Spleen (tissue), 7 donors: ENCODE data around the gene MACROD2.

Experiments used
- POLR2AphosphoS5 ChIP-seq, 3 donors: sonication (generic); formaldehyde crosslinking; IDR thresholded peaks; one replicate each; pipeline ENCODE4 v1.5.1; 2017; ENCODE audit warnings: antibody characterized with exemption in 3 of 3
- TF ChIP-seq, protein P1 (sequence below), 11 experiments: fragments of 200-600 bp in 7 of 11; fragments of 450-650 bp in 4 of 11; sonication (generic) in 4 of 11; IDR thresholded peaks in 8 of 11; conservative IDR thresholded peaks in 3 of 11; 1 replicate in 7 of 11; 2 replicates in 4 of 11; pipeline versions ENCODE4 v1.4.0 to v1.8.0; 2016 to 2021; ENCODE audit warnings: antibody characterized with exemption in 11 of 11, inconsistent platforms in 4 of 11, mild to moderate bottlenecking in 1 of 11
- donor health status: DM: no; HTN: no; CAD: no; lungs with moderate emphysema.
- donor health status: DM: no; HTN: no; CAD: no.
- donor health status: DM: no; HTN: no; CAD: no.

DNA sequence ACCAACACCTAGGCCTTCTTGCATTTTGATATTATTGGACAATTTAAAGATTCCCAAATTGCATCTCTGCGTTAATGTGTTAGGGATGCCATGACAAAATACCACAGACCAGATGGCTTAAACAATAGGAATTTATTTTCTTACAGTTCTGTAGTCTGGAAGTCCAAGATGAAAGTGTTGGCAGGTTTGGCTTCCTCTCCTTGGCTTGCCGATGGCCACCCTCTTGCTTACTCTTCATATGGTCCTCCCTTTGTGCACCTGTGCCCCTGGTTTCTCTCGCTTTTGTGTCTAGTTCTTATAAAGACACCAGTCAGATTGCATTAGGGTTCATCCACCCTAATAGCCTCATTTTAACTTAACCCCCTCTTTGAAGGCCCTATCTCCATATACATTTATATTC, 1184.5 kb downstream of the MACROD2 start:
- TF ChIP-seq, protein P1, sequence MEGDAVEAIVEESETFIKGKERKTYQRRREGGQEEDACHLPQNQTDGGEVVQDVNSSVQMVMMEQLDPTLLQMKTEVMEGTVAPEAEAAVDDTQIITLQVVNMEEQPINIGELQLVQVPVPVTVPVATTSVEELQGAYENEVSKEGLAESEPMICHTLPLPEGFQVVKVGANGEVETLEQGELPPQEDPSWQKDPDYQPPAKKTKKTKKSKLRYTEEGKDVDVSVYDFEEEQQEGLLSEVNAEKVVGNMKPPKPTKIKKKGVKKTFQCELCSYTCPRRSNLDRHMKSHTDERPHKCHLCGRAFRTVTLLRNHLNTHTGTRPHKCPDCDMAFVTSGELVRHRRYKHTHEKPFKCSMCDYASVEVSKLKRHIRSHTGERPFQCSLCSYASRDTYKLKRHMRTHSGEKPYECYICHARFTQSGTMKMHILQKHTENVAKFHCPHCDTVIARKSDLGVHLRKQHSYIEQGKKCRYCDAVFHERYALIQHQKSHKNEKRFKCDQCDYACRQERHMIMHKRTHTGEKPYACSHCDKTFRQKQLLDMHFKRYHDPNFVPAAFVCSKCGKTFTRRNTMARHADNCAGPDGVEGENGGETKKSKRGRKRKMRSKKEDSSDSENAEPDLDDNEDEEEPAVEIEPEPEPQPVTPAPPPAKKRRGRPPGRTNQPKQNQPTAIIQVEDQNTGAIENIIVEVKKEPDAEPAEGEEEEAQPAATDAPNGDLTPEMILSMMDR (IDR thresholded peaks at IDR 0.05 in 8 of 11, conservative IDR thresholded peaks at IDR 0.05 in 3 of 11), result no peak
- no peak for TF ChIP-seq POLR2AphosphoS5 (IDR thresholded peaks at IDR 0.05)
